HG03103 (cell line): ENCODE data around the gene STEAP1B.

ENCODE experiments used
- ATAC-seq: cut with Tn5 transposase; IDR thresholded peaks from one replicate; pipeline ENCODE4 v1.9.1; 2021; ENCODE audit warnings: low read depth; ENCODE audit not compliant: unreplicated experiment

Gene STEAP1B

GRCh38 chr7:22406715-22407114 is 93.3 kb downstream of the STEAP1B start:
- ATAC-seq, result no peak

- ATAC-seq, result no peak
These were observed 95.5 kb downstream of the STEAP1B start for GRCh38 chr7:22404421-22405023.

GRCh38 chr7:22403344-22403743 is 96.6 kb downstream of the STEAP1B start:
- ATAC-seq, result no peak

GRCh38 chr7:22402250-22402649 is 97.7 kb downstream of the STEAP1B start:
- peak; percentile 32 for ATAC-seq

GRCh38 chr7:22400936-22401553 is 98.9 kb downstream of the STEAP1B start:
- no peak for ATAC-seq

- no peak for ATAC-seq
These were observed 99.7 kb downstream of the STEAP1B start for GRCh38 chr7:22400150-22400814.

- ATAC-seq, result no peak
These were observed 100.4 kb downstream of the STEAP1B start for GRCh38 chr7:22399546-22399945.

- ATAC-seq, result no peak
These were observed 100.9 kb downstream of the STEAP1B start for GRCh38 chr7:22399091-22399490.

GRCh38 chr7:22397981-22398380 is 102.0 kb downstream of the STEAP1B start:
- ATAC-seq, result no peak

GRCh38 chr7:22395222-22395621 is 104.8 kb downstream of the STEAP1B start:
- ATAC-seq, result no peak

GRCh38 chr7:22394739-22395138 is 105.2 kb downstream of the STEAP1B start:
- no peak for ATAC-seq

GRCh38 chr7:22393913-22394729 is 105.9 kb downstream of the STEAP1B start:
- no peak for ATAC-seq

GRCh38 chr7:22390516-22390915 is 109.5 kb downstream of the STEAP1B start:
- ATAC-seq, result no peak

GRCh38 chr7:22389892-22390291 is 110.1 kb downstream of the STEAP1B start:
- ATAC-seq, result no peak

- ATAC-seq, result no peak
These were observed 112.4 kb downstream of the STEAP1B start for GRCh38 chr7:22387583-22387982.

- peak; percentile 49 for ATAC-seq
These were observed 113.1 kb downstream of the STEAP1B start for GRCh38 chr7:22386865-22387264.

- peak; percentile 54 for ATAC-seq
These were observed 113.7 kb downstream of the STEAP1B start for GRCh38 chr7:22386206-22386858.

- no peak for ATAC-seq
These were observed 114.7 kb downstream of the STEAP1B start for GRCh38 chr7:22385326-22385725.

GRCh38 chr7:22380333-22380732 is 119.7 kb downstream of the STEAP1B start:
- ATAC-seq, result no peak

- no peak for ATAC-seq
These were observed 121.6 kb downstream of the STEAP1B start for GRCh38 chr7:22378199-22378980.
